Gastrocnemius medialis (tissue), 4 donors: ENCODE results near the gene FAM107B. TPM values are rescaled to one million over a fixed set of nuclear protein-coding genes. Genes with fewer than 3 reads are reported as not detected.

Source experiments
- ATAC-seq, 2 donors: fragments of 150-250 bp; one replicate each; pipeline ENCODE4 v1.9.1; 2016
- DNase-seq, 2 donors: peaks; one replicate each; pipeline ENCODE4 v3.0.0-alpha.2; 2019
- H3K27ac ChIP-seq, 4 donors: fragments of 200-600 bp; sonication (generic); 1 replicate in 1 of 4; 2 replicates in 3 of 4; pipeline ENCODE4 v1.5.1; 2016 to 2018; ENCODE audit warnings: mild to moderate bottlenecking in 2 of 4, moderate library complexity in 1 of 4
- H3K27me3 ChIP-seq, 3 donors: fragments of 200-600 bp; sonication (generic) in 2 of 3; 1 replicate in 1 of 3; 2 replicates in 2 of 3; pipeline versions ENCODE4 v1.5.1 to v1.6.0; 2016 to 2019; ENCODE audit warnings: mild to moderate bottlenecking in 1 of 3, moderate library complexity in 1 of 3
- H3K36me3 ChIP-seq, 2 donors: fragments of 200-600 bp; sonication (generic) in 1 of 2; one replicate each; pipeline ENCODE4 v1.5.1; 2017 to 2018
- H3K4me1 ChIP-seq, 2 donors: fragments of 200-600 bp; sonication (generic) in 1 of 2; one replicate each; pipeline ENCODE4 v1.5.1; 2016 to 2017; ENCODE audit warnings: mild to moderate bottlenecking in 2 of 2
- H3K4me3 ChIP-seq, 4 donors: fragments of 200-600 bp; sonication (generic) in 3 of 4; 1 replicate in 1 of 4; 2 replicates in 3 of 4; pipeline ENCODE4 v1.5.1; 2016 to 2019; ENCODE audit warnings: mild to moderate bottlenecking in 2 of 4
- H3K9me3 ChIP-seq, 3 donors: fragments of 200-600 bp; sonication (generic) in 2 of 3; 1 replicate in 1 of 3; 2 replicates in 2 of 3; pipeline ENCODE4 v1.5.1; 2016 to 2019
- CTCF ChIP-seq, 5 experiments: fragments of 450-650 bp in 3 of 5; fragments of 200-600 bp in 2 of 5; sonication (generic) in 2 of 5; IDR thresholded peaks in 4 of 5; conservative IDR thresholded peaks in 1 of 5; 1 replicate in 4 of 5; 2 replicates in 1 of 5; pipeline ENCODE4 v1.5.1; 2016 to 2019; ENCODE audit warnings: antibody characterized with exemption in 5 of 5, mild to moderate bottlenecking in 3 of 5, moderate library complexity in 3 of 5
- POLR2A ChIP-seq, 2 donors: fragments of 450-650 bp; IDR thresholded peaks; one replicate each; pipeline ENCODE4 v1.6.1; 2017; ENCODE audit warnings: antibody characterized with exemption in 2 of 2, mild to moderate bottlenecking in 2 of 2, moderate library complexity in 2 of 2
- in situ Hi-C, 4 donors: fragments of 200-750 bp; cut with MboI; loops; one replicate each; pipeline versions ENCODE4 v1.15.0 to v1.8.0; 2017; ENCODE audit warnings: low sequenced_read_pairs in 4 of 4
- intact Hi-C: fragments of 100-400 bp; cut with DNase I; formaldehyde crosslinking; loops from one replicate; pipeline ENCODE4 v1.15.1; 2023; ENCODE audit warnings: low total_unique reads
- total RNA-seq, 4 donors: library from RNA; depleted of rRNA; stranded (reverse); fragments of >200 nt; gene quantifications; one replicate each; pipeline versions ENCODE4 v1.1.0 to v1.2.3, GENCODE V29; 2016

FAM107B gene
- total RNA-seq, 4 donors from 2014 or later = 1.5 to 3.7 (median 2.6) TPM

GRCh38 chr10:14737808-14738545 lies 36.7 kb downstream of the FAM107B start:
- DNase-seq = no peak
- Histone ChIP-seq H3K36me3 (no peaks in the 10 kb centered on the region), H3K4me3 (no peak overlapping the region), H3K27me3 (no peaks in the 10 kb centered on the region), H3K9me3 (no peaks in the 10 kb centered on the region), H3K4me1 (no peaks in the 10 kb centered on the region), H3K27ac (peak overlapping the region in 1 of 4 donors; percentile 71)
- TF ChIP-seq CTCF (IDR thresholded peaks at IDR 0.05 in 4 of 5, conservative IDR thresholded peaks at IDR 0.05 in 1 of 5) (no peak), POLR2A (IDR thresholded peaks at IDR 0.05) (no peak)
- intact Hi-C loops (no loop called here), in situ Hi-C loops (no loop called here)
- no peak for ATAC-seq

- Histone ChIP-seq H3K27ac (peak overlapping the region in 3 of 4 donors; percentile 12 to 71 (median 29)), H3K9me3 (no peaks in the 10 kb centered on the region), H3K4me1 (no peaks in the 10 kb centered on the region), H3K36me3 (no peaks in the 10 kb centered on the region), H3K27me3 (no peaks in the 10 kb centered on the region), H3K4me3 (no peak overlapping the region)
- intact Hi-C loops (no loop called here), in situ Hi-C loops (no loop called here)
- DNase-seq (peak in 1 of 2 donors; percentile 16), ATAC-seq (no peak)
- no peak for TF ChIP-seq CTCF (IDR thresholded peaks at IDR 0.05 in 4 of 5, conservative IDR thresholded peaks at IDR 0.05 in 1 of 5)
- no peak for TF ChIP-seq POLR2A (IDR thresholded peaks at IDR 0.05)
Measured at GRCh38 chr10:14736600-14737081, 38.1 kb downstream of the FAM107B start.

GRCh38 chr10:14736043-14736442 lies 38.7 kb downstream of the FAM107B start:
- H3K27ac ChIP-seq = peak overlapping the region in 2 of 4 donors; percentile 12 to 71
- intact Hi-C loops = no loop called here
- DNase-seq (no peak), ATAC-seq (no peak)
- TF ChIP-seq CTCF (IDR thresholded peaks at IDR 0.05 in 4 of 5, conservative IDR thresholded peaks at IDR 0.05 in 1 of 5) (no peak), POLR2A (IDR thresholded peaks at IDR 0.05) (no peak)
- H3K4me3 ChIP-seq = no peak overlapping the region
- no peaks in the 10 kb centered on the region for H3K9me3 ChIP-seq
- H3K27me3 ChIP-seq = no peaks in the 10 kb centered on the region
- H3K36me3 ChIP-seq = no peaks in the 10 kb centered on the region
- in situ Hi-C loops = no loop called here
- H3K4me1 ChIP-seq = no peaks in the 10 kb centered on the region

- intact Hi-C loops = no loop called here
- no peak overlapping the region for H3K4me3 ChIP-seq
- no peaks in the 10 kb centered on the region for H3K36me3 ChIP-seq
- in situ Hi-C loops = no loop called here
- DNase-seq (no peak), ATAC-seq (no peak)
- H3K27me3 ChIP-seq = no peaks in the 10 kb centered on the region
- TF ChIP-seq CTCF (IDR thresholded peaks at IDR 0.05 in 4 of 5, conservative IDR thresholded peaks at IDR 0.05 in 1 of 5) (no peak), POLR2A (IDR thresholded peaks at IDR 0.05) (no peak)
- H3K4me1 ChIP-seq = no peaks in the 10 kb centered on the region
- H3K27ac ChIP-seq = no peak overlapping the region
- H3K9me3 ChIP-seq = no peaks in the 10 kb centered on the region
Measured at GRCh38 chr10:14731875-14732512, 42.7 kb downstream of the FAM107B start.
